SU-DHL-6 (cell line): ENCODE data around the gene CORT.

Experiments
- EZH2phosphoT487 ChIP-seq: fragments of 200-600 bp; sonication (generic), shearing (Covaris generic); conservative IDR thresholded peaks from 2 replicates; pipeline ENCODE4 v1.6.1; 2018; ENCODE audit warnings: mild to moderate bottlenecking, antibody characterized with exemption, low read length, moderate library complexity, mixed read lengths
- TF ChIP-seq, protein P1 (sequence below): fragments of 200-600 bp; sonication (generic); IDR thresholded peaks from one replicate; pipeline ENCODE4 v1.5.1; 2017; ENCODE audit warnings: antibody characterized with exemption, mild to moderate bottlenecking, low read length, moderate library complexity; ENCODE audit not compliant: insufficient read depth, poor library complexity, severe bottlenecking

DNA sequence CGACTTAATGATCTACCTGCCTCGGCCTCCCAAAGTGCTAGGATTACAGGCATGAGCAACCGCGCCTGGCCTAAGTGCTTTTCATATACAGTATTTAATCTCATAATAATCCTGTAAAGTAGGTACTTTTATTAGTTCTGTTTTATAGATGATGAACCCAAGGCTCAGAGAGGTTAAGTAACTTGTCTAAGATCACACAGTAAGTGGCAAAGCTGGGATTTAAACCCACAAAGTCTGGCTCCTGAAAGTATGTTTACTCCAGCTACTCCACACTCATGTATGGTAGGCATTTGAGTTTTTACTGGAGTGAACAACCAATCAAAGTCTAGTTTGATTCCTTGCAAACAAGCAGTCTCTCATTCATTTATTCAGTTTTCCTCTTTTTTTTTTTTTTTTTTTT lies 20.2 kb downstream of the CORT start:
- TF ChIP-seq, protein P1, sequence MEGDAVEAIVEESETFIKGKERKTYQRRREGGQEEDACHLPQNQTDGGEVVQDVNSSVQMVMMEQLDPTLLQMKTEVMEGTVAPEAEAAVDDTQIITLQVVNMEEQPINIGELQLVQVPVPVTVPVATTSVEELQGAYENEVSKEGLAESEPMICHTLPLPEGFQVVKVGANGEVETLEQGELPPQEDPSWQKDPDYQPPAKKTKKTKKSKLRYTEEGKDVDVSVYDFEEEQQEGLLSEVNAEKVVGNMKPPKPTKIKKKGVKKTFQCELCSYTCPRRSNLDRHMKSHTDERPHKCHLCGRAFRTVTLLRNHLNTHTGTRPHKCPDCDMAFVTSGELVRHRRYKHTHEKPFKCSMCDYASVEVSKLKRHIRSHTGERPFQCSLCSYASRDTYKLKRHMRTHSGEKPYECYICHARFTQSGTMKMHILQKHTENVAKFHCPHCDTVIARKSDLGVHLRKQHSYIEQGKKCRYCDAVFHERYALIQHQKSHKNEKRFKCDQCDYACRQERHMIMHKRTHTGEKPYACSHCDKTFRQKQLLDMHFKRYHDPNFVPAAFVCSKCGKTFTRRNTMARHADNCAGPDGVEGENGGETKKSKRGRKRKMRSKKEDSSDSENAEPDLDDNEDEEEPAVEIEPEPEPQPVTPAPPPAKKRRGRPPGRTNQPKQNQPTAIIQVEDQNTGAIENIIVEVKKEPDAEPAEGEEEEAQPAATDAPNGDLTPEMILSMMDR, result no peak
- TF ChIP-seq EZH2phosphoT487, result no peak
